A673 (cell line): ENCODE measurements around the gene FLACC1.

ENCODE experiments used
- CTCF ChIP-seq: fragments of 300-800, 200-600 bp; sonication (generic); conservative IDR thresholded peaks from 2 replicates; pipeline ENCODE4 v1.5.1; 2017; ENCODE audit warnings: low read depth, mild to moderate bottlenecking, antibody characterized with exemption, low read length, moderate library complexity, mixed read lengths
- EZH2 ChIP-seq: fragments of 200-600 bp; sonication (generic); IDR thresholded peaks from 2 replicates; pipeline ENCODE4 v1.6.1; 2017; ENCODE audit warnings: borderline replicate concordance, low read depth, mild to moderate bottlenecking, mixed read lengths, antibody characterized with exemption, low read length; ENCODE audit not compliant: poor library complexity, severe bottlenecking

GRCh38 chr2:201308914-201309313, 48.2 kb downstream of the FLACC1 start:
- no peak for TF ChIP-seq CTCF
- no peak for TF ChIP-seq EZH2
